ENCODE results near the gene LRMDA. TPM values are rescaled to one million over a fixed set of nuclear protein-coding genes. Genes with fewer than 3 reads are reported as not detected.

LRMDA gene
- total and polyA plus RNA-seq, 2 donors (not counting 3 experiments of a cell fraction or from before 2014, with no cell fraction given): 9.7 to 18.0 TPM

GRCh38 chr10:76125900-76126299 is 694.5 kb downstream of the LRMDA start:
- no peak for FAIRE-seq

More at GRCh38 chr10:76125900-76126299, 694.5 kb downstream of the LRMDA start:
- Histone ChIP-seq H3K4me1 (ENCODE audit: control insufficient read depth, extremely low read depth, insufficient read depth, low read length) (no peaks in the 10 kb centered on the region), H3K36me3 (ENCODE audit: control insufficient read depth in 2 of 2, extremely low read depth in 1 of 2, insufficient read depth in 2 of 2, low read length in 2 of 2) (no peaks in the 10 kb centered on the region), H3K27me3 (ENCODE audit: control insufficient read depth in 2 of 2, insufficient read depth in 2 of 2, low read length in 2 of 2) (no peaks in the 10 kb centered on the region), H3K4me3 (replicated peaks in 1 of 3; ENCODE audit: insufficient read depth in 1 of 3, low read depth in 1 of 3, low read length in 3 of 3) (no peak overlapping the region), H3K9me3 (replicated peaks; ENCODE audit: control insufficient read depth, insufficient read depth, low read length) (no peaks in the 10 kb centered on the region), H4K20me1 (replicated peaks; ENCODE audit: control insufficient read depth, extremely low read depth, insufficient read depth, low read length) (no peaks in the 10 kb centered on the region), H3K9me1 (replicated peaks; ENCODE audit: control insufficient read depth, extremely low read depth, insufficient read depth, low read length) (no peaks in the 10 kb centered on the region), H3K27ac (ENCODE audit: insufficient read depth, low read depth, low read length) (no peak overlapping the region), H3K9ac (replicated peaks; ENCODE audit: extremely low read depth, insufficient read depth, low read length) (no peak overlapping the region), H2AFZ (ENCODE audit: low read depth, low read length) (no peak overlapping the region), H3K4me2 (ENCODE audit: insufficient read depth, low read length) (no peak overlapping the region), H3K79me2 (ENCODE audit: control insufficient read depth, insufficient read depth, low read length) (no peaks in the 10 kb centered on the region)
- TF ChIP-seq CTCF (IDR thresholded peaks at IDR 0.05; ENCODE audit: extremely low read depth in 1 of 2, insufficient read depth in 1 of 2, low read depth in 1 of 2, low read length in 2 of 2): no peak
- TF ChIP-seq FOS (IDR thresholded peaks at IDR 0.05; ENCODE audit: borderline replicate concordance, insufficient read depth, low read length): no peak
- no peak for DNase-seq (ENCODE audit: low read depth, low spot score)
- intact Hi-C loops (cut with micrococcal nuclease) (no loop called here), dilution Hi-C loops (cut with MboI; ENCODE audit: extremely low pct_ligation_motif_present, low sequenced_read_pairs) (no loop called here)
- POLR2A ChIA-PET: no interaction called here
- no TSS peak for BruUV-seq (replicated peaks)
- CTCF ChIA-PET: no interaction called here
